Head of caudate nucleus (tissue), 42 donors: ENCODE data around the gene SBF2.

ENCODE experiments used
- DNase-seq, 42 donors: peaks; one replicate each; pipeline versions ENCODE4 v3.0.0 to v3.0.0-alpha.2; 2020 to 2021; ENCODE audit warnings: mixed read lengths in 7 of 42
- intact Hi-C: fragments of 100-400 bp; cut with DNase I; formaldehyde crosslinking; loops from one replicate; pipeline ENCODE4 v1.15.0; 2022

Gene SBF2

DNA sequence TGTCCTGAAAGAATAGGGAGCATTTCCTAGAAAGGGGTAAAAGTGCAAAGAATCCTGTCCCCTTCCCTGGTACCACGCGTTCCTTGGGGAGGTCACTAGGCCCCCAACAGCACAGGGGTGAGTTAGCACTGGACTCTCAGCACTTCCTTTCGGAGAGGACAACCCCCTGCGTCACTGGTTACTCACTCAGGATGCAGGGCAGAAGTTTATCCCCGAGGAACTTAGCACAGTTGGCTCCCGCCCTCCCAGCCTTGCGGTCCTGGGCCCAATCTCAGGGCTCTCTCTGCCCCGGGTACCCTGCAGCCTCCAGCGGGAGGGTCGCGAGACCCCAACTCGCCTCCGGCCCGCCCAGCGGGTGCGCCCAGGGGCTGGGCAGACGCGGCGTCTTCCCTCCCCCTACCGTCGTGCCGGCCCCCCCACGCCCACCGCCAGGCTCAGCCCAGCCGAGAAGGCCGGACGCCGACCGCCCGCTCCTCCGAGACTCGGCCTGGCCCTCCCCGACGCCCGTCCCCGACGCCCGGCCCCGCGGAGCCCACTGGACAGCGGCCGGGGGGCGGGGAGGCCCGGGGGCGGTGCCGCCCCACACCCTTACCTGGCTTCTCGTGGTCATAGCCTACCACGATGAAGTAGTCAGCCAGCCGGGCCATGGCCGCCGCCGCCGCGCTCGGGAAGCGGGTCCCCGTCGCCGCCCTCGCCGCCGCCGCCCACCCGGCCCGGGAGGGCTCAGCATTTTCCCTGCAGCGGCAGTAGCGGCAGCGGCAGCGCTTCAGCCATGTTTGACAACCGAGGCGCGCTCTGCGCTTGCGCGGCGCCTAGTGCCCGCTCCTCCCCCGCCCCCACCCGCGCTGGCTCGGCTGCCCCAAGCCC lies at the start of gene SBF2:
Gene SBF2, minus strand, starts transcription at position 797 of the 867 bp plus-strand sequence. Its CDS starts 150 bp downstream, at position 647.
- DNase-seq = peak; percentile 42 to 93 (median 86)
- intact Hi-C loops = no loop called here

DNA sequence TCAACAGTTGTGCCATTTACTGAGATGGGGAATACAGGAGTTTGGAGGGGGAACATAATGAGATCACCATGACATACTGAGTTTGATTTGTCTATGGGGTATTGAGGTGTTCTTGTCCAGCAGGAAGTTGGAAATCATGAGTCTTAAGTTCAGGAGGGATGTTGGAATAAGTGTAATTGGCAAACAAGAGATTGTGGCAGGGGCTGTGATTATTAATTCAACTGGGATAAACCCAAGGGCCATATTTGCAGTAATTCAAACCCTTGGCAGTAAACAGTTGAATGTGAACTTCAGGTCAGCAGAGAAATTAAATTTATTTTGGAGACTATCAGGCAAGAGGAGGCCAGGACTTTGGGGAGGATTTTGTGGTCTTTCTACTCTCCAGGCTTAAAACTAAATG lies 44.3 kb upstream of the SBF2 start:
- intact Hi-C loops = no loop called here
- no peak for DNase-seq

DNA sequence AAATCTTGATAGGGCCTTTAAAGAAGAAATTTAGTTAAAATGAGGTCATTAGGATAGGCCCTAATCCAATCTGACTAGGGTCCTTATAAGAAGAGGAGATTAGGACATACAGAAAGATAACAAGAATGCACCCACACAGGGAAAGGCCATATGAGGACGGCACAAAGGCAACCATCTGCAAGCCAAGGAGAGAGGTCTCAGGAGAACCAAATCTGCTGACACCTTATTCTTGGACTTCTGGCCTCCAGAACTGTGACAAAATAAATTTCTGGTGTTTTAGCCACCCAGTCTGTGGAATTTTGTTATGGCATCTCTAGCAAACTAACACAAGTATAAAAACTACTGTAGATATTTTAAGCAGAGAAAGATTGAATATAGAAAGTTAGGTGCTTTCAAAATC lies 39.5 kb upstream of the SBF2 start:
- intact Hi-C loops = no loop called here
- DNase-seq = no peak

DNA sequence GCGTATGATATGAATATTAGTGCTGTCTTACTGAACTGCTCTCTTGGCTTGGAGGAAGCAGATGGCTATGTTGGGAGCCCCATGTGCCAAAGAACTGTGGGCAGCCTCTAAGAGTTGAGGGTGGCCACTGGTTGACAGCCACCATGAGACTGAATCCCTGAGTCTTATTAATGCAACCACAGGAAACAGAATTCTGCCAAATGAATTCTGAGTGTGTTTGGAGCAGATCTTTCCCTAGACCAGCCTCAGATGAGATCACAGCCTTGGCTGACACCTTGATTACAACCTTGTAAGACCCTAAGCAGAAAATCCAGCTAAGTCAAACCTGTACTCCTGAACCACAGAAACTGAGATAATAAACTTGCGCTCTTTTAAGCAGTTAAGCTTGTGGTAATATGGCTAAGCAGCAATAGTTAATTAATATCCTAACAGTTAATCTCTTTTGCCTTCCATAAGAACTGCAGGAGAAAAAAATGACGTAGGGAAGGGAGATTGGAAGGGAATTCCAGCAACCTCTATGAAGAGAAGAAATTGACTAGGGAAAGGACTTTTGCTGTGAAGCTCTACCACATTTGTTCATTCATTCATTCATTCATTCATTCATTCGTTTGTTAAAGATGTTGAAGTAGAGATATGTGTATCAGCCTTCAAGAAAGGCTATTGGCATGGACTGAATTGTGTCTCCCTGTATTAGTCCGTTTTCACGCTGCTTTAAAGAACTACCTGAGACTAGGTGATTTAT lies 37.7 kb upstream of the SBF2 start:
- DNase-seq = no peak
- intact Hi-C loops = no loop called here

DNA sequence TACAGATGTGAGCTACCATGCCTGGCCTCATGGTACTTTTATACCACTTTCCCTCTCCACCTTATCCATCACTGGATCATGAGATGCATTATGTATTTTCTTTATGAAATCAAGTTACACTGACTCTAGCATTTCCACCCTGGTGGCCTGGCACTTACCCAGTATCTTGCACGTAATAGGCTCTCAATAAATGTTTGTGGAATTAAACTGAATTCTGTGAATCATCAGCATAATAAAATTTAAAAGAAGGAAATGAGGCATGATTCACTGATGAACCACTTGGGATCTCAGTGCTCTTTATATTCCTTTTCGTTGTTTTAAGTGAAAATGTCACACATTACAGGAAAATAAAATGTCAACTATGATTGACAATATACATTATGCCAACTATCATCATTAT lies 35.9 kb upstream of the SBF2 start:
- no peak for DNase-seq
- intact Hi-C loops = no loop called here

DNA sequence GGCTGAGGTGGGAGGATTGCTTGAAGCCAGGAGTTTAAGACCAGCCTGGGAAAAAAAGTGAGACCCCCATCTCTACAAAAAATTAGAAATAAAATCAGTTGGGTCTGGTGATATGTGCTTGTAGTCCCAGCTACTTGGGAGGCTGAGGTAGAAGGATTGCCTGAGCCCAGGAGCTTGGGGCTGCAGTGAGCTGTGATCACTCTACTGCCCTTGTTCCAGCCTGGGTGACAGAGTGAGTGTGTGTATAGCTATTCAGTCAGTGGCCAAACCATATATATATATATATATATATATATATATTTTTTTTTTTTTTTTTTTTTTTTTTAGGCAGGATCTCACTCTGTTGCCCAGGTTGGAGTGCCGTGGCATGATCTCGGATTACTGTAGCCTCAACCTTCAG lies 35.3 kb upstream of the SBF2 start:
- intact Hi-C loops = no loop called here
- DNase-seq = no peak

DNA sequence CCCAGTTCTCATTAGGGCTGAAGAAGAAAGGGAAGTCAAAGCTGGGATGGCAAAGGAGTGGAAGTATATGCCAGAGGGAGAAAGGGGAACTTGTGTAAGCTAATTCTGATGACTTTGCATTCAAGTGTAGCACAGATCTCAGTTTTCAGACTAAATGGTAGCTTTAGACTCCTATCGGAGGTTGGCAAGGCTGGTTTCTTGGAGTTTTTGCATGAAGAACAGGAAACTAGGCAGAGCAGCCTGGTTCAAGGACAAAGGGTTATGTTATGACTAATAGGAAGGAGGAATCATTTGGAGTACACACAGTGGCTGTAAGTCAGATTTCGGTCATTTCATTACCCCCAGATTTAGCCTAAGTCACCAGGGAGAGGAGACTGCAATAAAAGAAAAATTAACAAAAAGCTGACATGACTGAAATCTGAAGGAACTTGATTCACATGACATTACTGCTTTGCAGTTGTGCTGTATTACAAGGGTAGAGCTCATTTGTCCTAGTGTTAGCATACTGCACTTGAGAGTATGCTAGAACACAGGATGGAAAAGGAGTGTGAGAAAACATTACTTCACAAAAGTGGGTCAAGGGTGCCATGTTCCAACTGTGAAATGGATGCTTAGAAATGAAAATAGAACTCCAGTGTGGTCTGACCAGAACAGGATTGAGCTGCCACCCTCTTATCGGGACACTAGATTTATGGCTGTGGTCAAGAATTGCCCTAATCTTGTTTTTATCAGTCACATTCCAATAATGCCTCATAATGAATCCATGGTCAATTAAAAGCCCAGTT lies 34.5 kb upstream of the SBF2 start:
- intact Hi-C loops = no loop called here
- no peak for DNase-seq

DNA sequence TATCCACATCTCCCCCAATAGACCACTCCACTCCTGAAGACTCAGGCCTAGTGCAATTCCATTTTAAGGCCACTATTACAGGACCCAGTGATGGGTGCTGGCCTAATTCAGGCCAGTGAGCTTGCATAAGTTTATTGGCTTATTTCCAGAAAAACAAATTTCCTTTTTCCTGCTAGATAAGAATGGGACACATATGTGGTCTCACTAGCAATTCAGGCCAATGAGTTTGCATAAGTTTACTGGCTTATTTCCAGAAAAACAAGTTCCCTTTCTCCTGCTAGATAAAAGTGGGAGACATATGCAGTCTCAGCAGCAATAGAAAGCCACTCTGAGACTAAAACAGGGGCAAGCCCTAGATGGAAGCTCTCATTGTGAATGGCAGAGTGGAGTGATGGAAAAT lies 33.2 kb upstream of the SBF2 start:
- intact Hi-C loops = no loop called here
- DNase-seq = no peak

DNA sequence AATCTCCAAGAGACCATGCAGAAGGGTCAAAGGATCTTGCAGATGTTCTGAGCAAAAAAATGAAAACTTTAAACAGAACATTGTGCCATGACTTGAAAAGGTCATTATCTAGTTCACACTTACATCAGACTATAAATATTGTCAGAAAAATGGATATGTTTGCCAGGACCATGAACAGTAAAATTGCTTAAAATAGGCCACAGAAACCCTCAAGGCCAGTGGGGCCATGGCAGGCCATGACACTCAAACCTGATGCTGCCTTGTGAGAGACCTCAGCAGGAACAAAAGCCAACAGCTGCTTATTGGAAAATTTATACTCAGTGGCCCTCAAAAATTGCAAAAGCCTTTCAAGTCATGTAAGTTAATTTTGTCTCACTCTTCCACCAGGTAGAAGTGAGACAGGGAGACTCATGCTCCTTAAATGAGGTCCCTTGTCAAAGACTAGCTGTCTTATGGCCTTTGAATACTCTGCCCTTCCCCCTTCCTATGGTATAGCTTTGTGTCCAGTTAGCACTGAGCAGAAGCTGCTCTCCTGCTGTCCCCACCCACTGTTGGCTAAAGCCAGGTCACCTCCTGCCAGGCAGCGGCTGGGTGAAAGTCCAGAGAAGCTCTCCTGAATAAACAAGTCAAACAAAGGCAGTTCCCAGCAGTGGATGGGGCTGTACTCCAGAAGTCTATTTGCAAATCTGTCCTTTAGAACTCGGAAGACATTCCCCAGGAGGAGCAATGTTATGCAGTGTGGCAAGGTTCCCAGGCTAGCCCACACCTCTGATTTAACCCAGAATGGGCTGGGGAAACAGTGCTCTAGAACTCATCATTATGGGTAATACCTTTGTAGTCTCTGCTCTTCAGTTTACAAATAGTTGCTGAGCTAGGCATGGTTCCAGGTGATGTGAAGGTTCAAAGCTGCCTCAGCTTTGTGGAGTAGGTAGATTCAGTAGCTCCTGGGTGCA lies 32.3 kb upstream of the SBF2 start:
- intact Hi-C loops = no loop called here
- peak in 8 of 42 donors; percentile 9 to 45 (median 34) for DNase-seq

DNA sequence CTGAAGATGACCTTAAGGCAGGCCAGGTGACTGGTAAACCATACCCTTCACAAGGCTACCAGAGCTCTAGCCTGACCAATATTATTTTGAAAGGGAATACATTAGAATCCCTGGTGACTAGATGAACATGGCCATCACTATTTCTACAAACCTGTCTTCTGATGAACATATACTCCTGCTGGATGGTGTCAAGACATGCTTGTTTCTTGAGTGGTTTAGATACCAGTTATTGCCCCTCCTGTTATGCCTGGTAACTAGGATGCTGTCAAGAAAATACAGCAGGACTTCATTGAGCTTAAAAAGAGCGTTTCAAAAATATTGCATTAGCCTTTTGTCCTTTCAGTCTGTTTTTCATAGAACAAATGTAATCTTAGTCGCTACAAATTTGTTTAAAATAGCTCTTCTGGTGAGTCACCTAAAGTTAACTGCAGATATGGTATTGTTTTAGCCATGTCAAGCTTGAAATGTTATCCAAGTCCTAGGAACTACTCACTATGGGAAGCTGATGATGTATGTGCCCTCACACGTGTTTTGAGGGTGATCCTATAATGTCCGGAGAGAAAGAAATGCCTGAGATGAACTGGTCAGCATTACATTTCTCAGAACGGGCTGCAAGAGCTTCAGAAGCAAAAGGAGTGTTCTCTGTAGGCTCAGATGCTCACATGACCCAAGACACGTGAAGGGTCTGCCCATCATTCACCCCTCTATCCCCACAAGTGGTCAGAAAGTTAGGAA lies 31.4 kb upstream of the SBF2 start:
- DNase-seq = no peak
- intact Hi-C loops = no loop called here

DNA sequence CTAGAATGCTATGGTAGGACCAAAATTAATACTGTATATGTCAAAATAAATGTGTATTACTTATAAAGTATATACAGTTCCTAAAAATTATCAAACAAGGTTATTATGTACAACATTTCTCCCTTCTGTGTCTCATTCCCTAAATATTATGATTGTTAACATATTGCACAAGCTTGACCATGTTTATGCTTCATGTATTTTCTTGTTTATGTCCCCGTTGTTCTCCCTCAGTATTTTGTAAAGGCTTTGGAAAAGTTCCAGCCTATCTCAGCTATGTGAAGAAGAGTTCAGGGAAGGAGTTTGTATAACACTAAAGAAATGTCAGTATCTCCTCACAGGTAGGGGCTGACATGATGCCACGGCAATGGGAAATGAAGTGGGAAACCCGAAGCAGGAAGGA lies 30.5 kb upstream of the SBF2 start:
- intact Hi-C loops = no loop called here

DNA sequence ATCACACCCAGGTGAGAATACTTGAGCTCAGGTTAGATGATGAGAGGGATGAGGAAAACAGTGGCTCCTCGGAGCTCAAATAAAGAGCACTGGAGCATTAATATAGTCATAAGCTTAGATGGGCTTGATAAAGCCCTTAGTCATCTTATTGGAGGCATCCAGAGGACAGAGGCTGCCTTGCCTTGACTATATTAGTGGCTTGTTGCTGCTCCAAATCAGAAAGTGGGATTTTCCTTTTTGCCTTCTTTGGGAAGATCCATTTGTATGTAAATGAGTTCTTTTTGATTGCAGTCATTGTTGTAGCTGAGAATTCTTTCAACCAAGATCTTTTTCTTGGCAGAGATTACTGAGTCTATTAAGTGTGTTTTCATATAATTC lies 29.8 kb upstream of the SBF2 start:
- no peak for DNase-seq
- intact Hi-C loops = no loop called here

More for the DNA sequence above, 30.5 kb upstream of the SBF2 start:
- no peak for DNase-seq

DNA sequence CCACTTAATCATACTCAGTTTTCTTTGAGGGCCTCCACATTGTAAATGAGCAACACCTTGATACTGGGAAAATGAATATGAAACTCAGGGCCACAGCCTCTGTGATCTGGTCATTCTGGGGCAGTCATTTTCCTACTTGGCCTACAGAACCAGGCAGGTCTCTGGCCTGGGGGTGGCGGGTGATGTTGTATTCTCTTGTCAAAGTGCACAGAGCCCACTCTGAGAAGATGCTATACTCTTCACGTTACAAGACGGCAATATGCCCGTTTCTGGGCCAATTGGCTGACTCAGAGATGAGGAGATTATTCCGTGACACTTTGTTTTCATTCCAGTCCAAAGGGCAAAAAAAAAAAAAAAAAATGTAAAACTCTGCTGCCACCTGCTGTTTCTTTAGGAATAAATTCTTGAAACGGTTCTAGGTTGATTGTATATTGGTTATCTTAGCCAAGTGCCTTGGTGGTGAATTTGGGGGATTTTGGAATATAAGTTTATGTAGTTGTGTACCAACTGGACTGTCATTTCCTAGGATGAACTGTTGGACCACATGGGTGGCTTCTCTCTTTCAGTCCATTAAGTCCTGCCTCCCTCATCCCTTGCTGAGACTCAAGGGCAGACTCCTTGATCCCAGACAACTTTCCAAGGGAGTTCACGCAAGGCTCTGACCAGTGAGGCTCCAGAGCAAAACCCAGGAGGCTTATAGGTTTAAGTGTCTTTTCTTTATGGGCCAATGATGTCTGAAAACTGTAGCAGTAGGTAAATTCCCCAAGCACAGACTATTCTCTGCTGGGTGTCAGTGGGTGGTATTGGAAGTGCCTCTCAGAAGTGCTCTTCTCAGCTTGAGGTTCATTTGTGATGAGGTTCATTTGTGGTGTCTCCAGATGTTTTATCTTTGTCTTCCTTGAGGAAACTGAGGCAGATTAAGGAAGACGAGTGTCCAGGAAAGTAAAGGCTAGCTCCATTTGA lies 29.1 kb upstream of the SBF2 start:
- intact Hi-C loops = no loop called here

DNA sequence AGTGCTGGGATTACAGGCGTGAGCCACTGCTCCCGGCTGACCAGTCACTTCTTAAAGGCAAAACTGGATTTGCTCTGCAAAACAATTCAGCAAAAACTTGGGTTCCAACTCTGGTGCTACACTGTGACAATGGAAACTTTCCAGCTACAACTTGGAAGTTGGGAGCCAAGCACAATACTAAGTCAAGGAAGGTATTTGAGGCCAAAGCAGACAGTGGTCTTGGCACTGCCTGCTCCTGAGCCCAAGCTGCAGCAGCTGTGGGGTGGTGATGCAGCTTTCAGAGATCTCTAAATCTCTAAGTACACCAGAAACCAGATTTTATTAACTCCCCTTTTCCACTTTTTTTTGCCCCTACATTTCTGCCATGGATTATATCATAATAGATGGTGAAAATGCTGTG lies 28.4 kb upstream of the SBF2 start:
- no peak for DNase-seq
- intact Hi-C loops = no loop called here

More for the DNA sequence above, 29.1 kb upstream of the SBF2 start:
- peak in 8 of 42 donors; percentile 10 to 68 (median 28) for DNase-seq

DNA sequence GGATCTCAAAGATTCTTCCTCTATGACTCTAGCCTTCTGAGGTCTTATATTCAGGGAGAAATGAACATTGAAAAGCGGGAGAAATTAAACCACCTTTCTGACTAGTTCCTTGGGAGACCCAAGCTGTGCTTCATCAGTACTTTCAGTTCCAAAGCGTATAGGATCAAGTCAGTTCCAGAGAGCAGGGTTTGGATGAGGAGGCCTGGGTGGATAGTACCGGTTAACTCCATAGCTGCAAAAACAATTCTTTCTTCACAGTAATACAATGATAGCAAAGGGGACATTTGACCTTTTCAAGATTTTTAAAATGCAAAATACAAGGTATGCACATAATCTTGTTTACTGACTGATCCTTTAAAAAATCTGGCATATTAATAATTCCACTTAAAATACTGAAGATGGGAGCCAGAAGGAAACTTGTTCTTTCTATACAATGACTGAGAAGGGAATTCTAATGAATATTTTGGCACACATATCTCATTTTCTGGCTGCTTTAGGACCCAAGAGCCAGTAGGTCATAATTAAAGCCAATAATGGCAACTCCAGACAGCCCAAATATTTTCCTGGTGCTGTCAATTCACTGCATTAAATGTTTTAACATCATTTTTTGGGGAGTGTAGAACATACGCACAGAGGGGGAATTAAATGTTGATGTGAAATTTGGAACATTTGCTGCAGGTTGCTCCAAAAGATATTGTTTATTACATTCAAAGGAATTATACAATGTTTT lies 26.9 kb upstream of the SBF2 start:
- intact Hi-C loops = no loop called here
- DNase-seq = no peak
